DOHH2 (cell line): Measurements from ENCODE around the gene CAPN2.
A peak's percentile ranks its signal among the peaks of the same experiment; 100 is the strongest.

Experiments used
- H3F3A ChIP-seq: fragments of 200-600 bp; sonication (generic), shearing (Covaris generic); 2 replicates; pipeline ENCODE4 v1.6.0; 2016; ENCODE audit warnings: antibody characterized with exemption, mild to moderate bottlenecking; ENCODE audit not compliant: control insufficient read depth, insufficient read depth
- H3K27ac ChIP-seq: fragments of 200-600 bp; sonication (generic); 2 replicates; pipeline ENCODE4 v1.5.1; 2014; ENCODE audit warnings: low read depth, mild to moderate bottlenecking, low read length, moderate library complexity
- H3K27me3 ChIP-seq: fragments of 200-600 bp; sonication (generic); 2 replicates; pipeline ENCODE4 v1.6.1; 2014; ENCODE audit warnings: mild to moderate bottlenecking, low read length, mixed read lengths; ENCODE audit not compliant: control insufficient read depth
- H3K36me3 ChIP-seq: fragments of 200-600 bp; sonication (generic); 2 replicates; pipeline ENCODE4 v1.6.1; 2014; ENCODE audit warnings: mild to moderate bottlenecking, low read length, moderate library complexity, mixed read lengths; ENCODE audit not compliant: control insufficient read depth
- H3K4me1 ChIP-seq: fragments of 200-600 bp; sonication (generic); 2 replicates; pipeline ENCODE4 v1.6.1; 2014; ENCODE audit warnings: mild to moderate bottlenecking, low read length, mixed read lengths; ENCODE audit not compliant: control insufficient read depth
- H3K4me2 ChIP-seq: fragments of 200-600 bp; sonication (generic); 2 replicates; pipeline ENCODE4 v1.6.0; 2014; ENCODE audit warnings: mild to moderate bottlenecking, low read length, moderate library complexity
- H3K4me3 ChIP-seq: fragments of 200-600 bp; sonication (generic); 2 replicates; pipeline ENCODE4 v1.5.1; 2014; ENCODE audit warnings: mild to moderate bottlenecking, low read length, mixed read lengths
- H3K79me2 ChIP-seq: fragments of 200-600 bp; sonication (generic); 2 replicates; pipeline ENCODE4 v1.6.1; 2014; ENCODE audit warnings: mild to moderate bottlenecking, low read length, mixed read lengths; ENCODE audit not compliant: control insufficient read depth
- H3K9me2 ChIP-seq: fragments of 200-600 bp; sonication (generic); replicated peaks from 2 replicates; pipeline ENCODE4 v1.6.1; 2014; ENCODE audit warnings: mild to moderate bottlenecking, low read length, mixed read lengths; ENCODE audit not compliant: control insufficient read depth
- H3K9me3 ChIP-seq: fragments of 200-600 bp; sonication (generic); 2 replicates; pipeline ENCODE4 v1.6.1; 2014; ENCODE audit warnings: antibody characterized with exemption, low read length, mixed read lengths; ENCODE audit not compliant: control insufficient read depth, insufficient read depth
- H4K20me1 ChIP-seq: fragments of 200-600 bp; sonication (generic); 2 replicates; pipeline ENCODE4 v1.6.0; 2014; ENCODE audit warnings: low read depth, mild to moderate bottlenecking, antibody characterized with exemption, low read length, moderate library complexity; ENCODE audit not compliant: control insufficient read depth, insufficient read depth
- EZH2phosphoT487 ChIP-seq: fragments of 200-600 bp; sonication (generic); IDR thresholded peaks from 2 replicates; pipeline ENCODE4 v1.6.1; 2017; ENCODE audit warnings: borderline replicate concordance, mild to moderate bottlenecking, antibody characterized with exemption, low read length, moderate library complexity, mixed read lengths
- TF ChIP-seq, protein P1 (sequence below): fragments of 200-600 bp; sonication (generic); IDR thresholded peaks from one replicate; pipeline ENCODE4 v1.5.1; 2014; ENCODE audit warnings: antibody characterized with exemption, mild to moderate bottlenecking, low read depth, low read length; ENCODE audit not compliant: poor library complexity, severe bottlenecking

Gene CAPN2

GRCh38 chr1:223670458-223671159 lies 41.7 kb upstream of the CAPN2 start:
- Histone ChIP-seq H3K27me3 (no peaks in the 10 kb centered on the region; the same call in 1 of the 2 replicates), H3K9me2 (no peaks in the 10 kb centered on the region), H3K79me2 (no peaks in the 10 kb centered on the region), H4K20me1 (no peaks in the 10 kb centered on the region), H3K27ac (no peak overlapping the region), H3F3A (no peaks in the 10 kb centered on the region), H3K4me3 (no peak overlapping the region), H3K9me3 (peaks cover 7% of the 10 kb centered on the region; the same call in 1 of the 2 replicates), H3K36me3 (no peaks in the 10 kb centered on the region), H3K4me2 (no peak overlapping the region), H3K4me1 (no peaks in the 10 kb centered on the region)
- no peak for TF ChIP-seq EZH2phosphoT487
- TF ChIP-seq, protein P1, sequence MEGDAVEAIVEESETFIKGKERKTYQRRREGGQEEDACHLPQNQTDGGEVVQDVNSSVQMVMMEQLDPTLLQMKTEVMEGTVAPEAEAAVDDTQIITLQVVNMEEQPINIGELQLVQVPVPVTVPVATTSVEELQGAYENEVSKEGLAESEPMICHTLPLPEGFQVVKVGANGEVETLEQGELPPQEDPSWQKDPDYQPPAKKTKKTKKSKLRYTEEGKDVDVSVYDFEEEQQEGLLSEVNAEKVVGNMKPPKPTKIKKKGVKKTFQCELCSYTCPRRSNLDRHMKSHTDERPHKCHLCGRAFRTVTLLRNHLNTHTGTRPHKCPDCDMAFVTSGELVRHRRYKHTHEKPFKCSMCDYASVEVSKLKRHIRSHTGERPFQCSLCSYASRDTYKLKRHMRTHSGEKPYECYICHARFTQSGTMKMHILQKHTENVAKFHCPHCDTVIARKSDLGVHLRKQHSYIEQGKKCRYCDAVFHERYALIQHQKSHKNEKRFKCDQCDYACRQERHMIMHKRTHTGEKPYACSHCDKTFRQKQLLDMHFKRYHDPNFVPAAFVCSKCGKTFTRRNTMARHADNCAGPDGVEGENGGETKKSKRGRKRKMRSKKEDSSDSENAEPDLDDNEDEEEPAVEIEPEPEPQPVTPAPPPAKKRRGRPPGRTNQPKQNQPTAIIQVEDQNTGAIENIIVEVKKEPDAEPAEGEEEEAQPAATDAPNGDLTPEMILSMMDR = peak; percentile 60

GRCh38 chr1:223674119-223674890 lies 38.0 kb upstream of the CAPN2 start:
- Histone ChIP-seq H3K27me3 (no peaks in the 10 kb centered on the region), H3K4me3 (no peak overlapping the region), H3F3A (no peaks in the 10 kb centered on the region), H3K27ac (no peak overlapping the region), H3K9me2 (no peaks in the 10 kb centered on the region), H4K20me1 (no peaks in the 10 kb centered on the region), H3K4me1 (no peaks in the 10 kb centered on the region), H3K36me3 (no peaks in the 10 kb centered on the region), H3K9me3 (peaks cover 7% of the 10 kb centered on the region; the same call in 1 of the 2 replicates), H3K79me2 (no peaks in the 10 kb centered on the region), H3K4me2 (no peak overlapping the region)
- TF ChIP-seq, protein P1 = no peak
- no peak for TF ChIP-seq EZH2phosphoT487

DNA sequence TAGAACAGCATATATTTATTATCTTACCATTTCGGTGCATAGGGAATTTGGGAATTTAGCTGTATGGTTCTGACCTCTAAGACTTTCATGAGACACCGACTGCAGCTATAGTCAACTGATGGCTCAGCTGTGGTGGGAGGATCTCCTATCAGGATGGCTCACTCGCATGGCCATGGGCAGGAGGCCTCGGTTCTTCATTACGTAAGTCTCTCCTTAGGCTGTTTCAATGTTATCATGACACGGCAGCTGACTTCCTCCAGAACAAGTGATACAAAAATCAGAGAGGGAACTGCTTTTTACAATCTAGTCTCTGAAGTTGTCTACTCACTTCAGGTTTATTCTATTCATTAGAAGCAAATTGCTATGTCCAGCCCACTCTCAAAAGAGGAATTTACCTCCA lies 33.5 kb upstream of the CAPN2 start:
- H3K4me1 ChIP-seq = no peaks in the 10 kb centered on the region
- no peak for TF ChIP-seq EZH2phosphoT487
- TF ChIP-seq, protein P1 = no peak
- no peaks in the 10 kb centered on the region for H4K20me1 ChIP-seq
- no peak overlapping the region for H3K4me2 ChIP-seq
- H3K9me3 ChIP-seq = peaks cover 6% of the 10 kb centered on the region; the same call in 1 of the 2 replicates
- no peaks in the 10 kb centered on the region; the same call in 1 of the 2 replicates for H3K27me3 ChIP-seq
- no peaks in the 10 kb centered on the region for H3K79me2 ChIP-seq
- H3K4me3 ChIP-seq = no peak overlapping the region
- H3K36me3 ChIP-seq = no peaks in the 10 kb centered on the region
- no peak overlapping the region for H3K27ac ChIP-seq
- H3F3A ChIP-seq = no peaks in the 10 kb centered on the region
- H3K9me2 ChIP-seq = no peaks in the 10 kb centered on the region
